NB4 (cell line): ENCODE data around the gene MTNR1A.

ENCODE experiments used
- DNase-seq: peaks from one replicate; pipeline ENCODE4 v3.0.0; 2010; ENCODE audit warnings: low read depth
- H3K4me3 ChIP-seq: one replicate; pipeline ENCODE4 v1.5.1; 2011; ENCODE audit warnings: mild to moderate bottlenecking, low read depth, low read length, moderate library complexity
- CTCF ChIP-seq: IDR thresholded peaks from one replicate; pipeline ENCODE4 v1.5.1; 2012; ENCODE audit warnings: low read depth, low read length
- MAX ChIP-seq: IDR thresholded peaks from 2 replicates; pipeline ENCODE4 v1.6.1; 2011; ENCODE audit warnings: low read depth, low read length
- MYC ChIP-seq: IDR thresholded peaks from 2 replicates; pipeline ENCODE4 v1.6.1; 2011; ENCODE audit warnings: low read depth, low read length
- POLR2A ChIP-seq: IDR thresholded peaks from 2 replicates; pipeline ENCODE4 v1.6.1; 2011; ENCODE audit warnings: mild to moderate bottlenecking; ENCODE audit not compliant: insufficient read length; ENCODE audit errors: extremely low read depth

Gene MTNR1A

GRCh38 chr4:186554914-186555827 is at the start of gene MTNR1A:
Gene MTNR1A (minus strand): TSS chr4:186555567. CDS start chr4:186555365, 202 bp downstream.
- TF ChIP-seq CTCF: no peak
- TF ChIP-seq POLR2A: no peak
- no peak for TF ChIP-seq MAX
- no peak for TF ChIP-seq MYC
- DNase-seq: no peak
- H3K4me3 ChIP-seq: no peak within 1 kb of the TSS

- no peak for DNase-seq
- no peak for TF ChIP-seq POLR2A
- TF ChIP-seq MYC: no peak
- TF ChIP-seq CTCF: no peak
- TF ChIP-seq MAX: no peak
Measured at GRCh38 chr4:186604124-186604807, 48.9 kb upstream of the MTNR1A start.

GRCh38 chr4:186602978-186603377 is 47.6 kb upstream of the MTNR1A start:
- DNase-seq: no peak
- no peak for TF ChIP-seq MYC
- TF ChIP-seq CTCF: no peak
- no peak for TF ChIP-seq MAX
- no peak overlapping the region for H3K4me3 ChIP-seq

More at GRCh38 chr4:186604124-186604807, 48.9 kb upstream of the MTNR1A start:
- no peak overlapping the region for H3K4me3 ChIP-seq

GRCh38 chr4:186599483-186599882 is 44.1 kb upstream of the MTNR1A start:
- H3K4me3 ChIP-seq: no peak overlapping the region
- TF ChIP-seq MYC (no peak), CTCF (no peak), MAX (no peak), POLR2A (no peak)
- no peak for DNase-seq

- no peak for DNase-seq
- no peak for TF ChIP-seq CTCF
- TF ChIP-seq POLR2A: no peak
- no peak for TF ChIP-seq MAX
- TF ChIP-seq MYC: no peak
- H3K4me3 ChIP-seq: no peak overlapping the region
Measured at GRCh38 chr4:186598686-186599085, 43.3 kb upstream of the MTNR1A start.
